GM19238 (cell line): ENCODE data around the gene SORCS2.

Source experiments
- DNase-seq: peaks from one replicate; pipeline ENCODE4 v3.0.0; 2011; ENCODE audit warnings: low spot score; ENCODE audit not compliant: insufficient read length

Gene SORCS2

DNA sequence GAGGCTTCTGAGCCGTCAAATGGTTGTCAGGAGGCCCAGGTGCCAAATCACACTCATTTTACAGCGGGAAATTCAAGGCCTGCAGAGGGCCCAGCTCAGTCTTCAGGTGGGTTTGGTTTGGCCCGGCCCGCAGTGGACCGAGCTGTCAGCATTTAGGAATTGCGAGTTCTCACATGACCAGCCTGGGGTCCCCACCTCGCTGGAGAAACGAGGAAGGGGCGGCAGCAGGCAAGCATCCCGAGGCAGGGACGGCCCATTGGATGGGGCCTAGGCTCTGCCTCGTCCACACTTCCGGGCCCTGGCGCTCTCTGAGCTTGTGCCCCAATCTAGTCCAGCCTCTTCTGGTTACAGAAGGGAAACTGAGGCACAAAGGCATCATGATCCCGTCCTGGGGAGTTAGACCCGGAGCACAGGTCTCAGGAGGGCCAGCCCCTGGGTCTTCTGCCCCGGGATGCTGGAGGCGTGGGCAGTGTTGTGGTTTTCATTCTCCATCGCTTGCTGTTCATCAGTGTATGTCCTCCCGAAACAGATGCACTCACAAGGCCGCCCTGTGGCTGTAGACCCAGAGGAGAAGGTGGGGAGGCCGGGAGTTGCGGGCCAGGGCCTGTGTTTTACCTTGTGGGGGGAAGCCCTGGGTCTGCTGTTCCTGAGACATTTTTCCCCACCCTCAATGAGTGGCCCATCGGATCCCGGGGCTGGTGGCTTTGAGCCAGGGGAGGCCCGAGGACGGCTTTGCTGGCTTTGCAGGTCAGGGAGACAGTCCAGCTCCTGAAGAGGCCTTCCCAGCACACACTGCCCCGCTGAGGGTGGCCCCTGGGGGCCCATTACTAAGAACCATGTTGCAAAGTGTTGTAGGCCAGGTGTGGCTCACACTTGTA lies 233.5 kb downstream of the SORCS2 start:
- DNase-seq, result no peak

DNA sequence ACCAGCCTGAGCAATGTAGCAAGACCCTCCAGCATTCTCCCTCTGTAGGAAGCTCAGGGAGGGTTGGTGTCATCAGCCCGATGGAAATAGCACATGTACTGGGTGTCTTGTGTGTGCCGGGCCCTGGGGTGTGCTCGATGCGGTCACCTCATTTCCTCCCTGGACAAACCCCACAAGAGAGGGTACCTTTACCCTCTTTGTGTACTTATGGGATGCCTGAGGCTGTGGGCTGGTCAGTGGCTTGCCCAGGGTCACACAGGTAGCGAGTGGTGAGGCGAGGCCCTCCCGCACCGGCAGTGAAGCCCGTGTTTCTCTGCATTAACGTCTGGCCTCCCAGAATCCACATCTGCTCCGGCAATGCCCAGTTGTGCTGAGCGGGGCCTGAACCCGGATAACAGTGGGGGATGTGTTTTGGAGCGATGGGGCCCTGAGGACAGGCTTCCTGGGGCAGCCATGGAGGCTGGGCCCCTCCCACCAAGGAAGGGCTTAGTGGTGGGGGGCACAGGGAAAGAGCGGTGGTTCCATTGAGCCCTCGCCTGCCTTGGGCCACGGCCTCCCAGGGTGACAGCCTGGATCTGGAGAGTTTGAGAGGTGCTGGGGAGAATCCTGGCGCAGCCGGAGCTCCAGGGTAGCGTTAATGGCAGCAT lies 234.3 kb downstream of the SORCS2 start:
- DNase-seq, result no peak

DNA sequence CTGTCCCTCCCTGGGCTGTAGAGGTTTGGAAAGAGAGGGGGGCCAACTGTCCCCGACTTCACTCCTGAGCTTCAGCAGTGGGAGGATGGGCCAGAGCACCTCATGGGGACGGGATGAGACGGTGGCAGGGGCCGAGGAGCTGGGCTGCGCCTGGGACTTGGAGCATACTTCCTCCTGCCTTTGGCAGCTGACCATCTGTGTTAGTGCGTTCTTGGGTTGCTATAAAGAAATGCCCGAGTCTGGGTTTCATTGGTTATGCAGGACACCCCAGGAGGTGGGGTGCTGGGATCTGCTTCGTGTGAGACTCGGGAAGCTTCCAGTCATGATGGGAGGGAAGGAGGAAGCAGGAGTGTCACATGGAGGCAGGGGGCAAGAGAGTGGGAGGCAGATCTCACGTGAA lies 235.0 kb downstream of the SORCS2 start:
- DNase-seq, result no peak

DNA sequence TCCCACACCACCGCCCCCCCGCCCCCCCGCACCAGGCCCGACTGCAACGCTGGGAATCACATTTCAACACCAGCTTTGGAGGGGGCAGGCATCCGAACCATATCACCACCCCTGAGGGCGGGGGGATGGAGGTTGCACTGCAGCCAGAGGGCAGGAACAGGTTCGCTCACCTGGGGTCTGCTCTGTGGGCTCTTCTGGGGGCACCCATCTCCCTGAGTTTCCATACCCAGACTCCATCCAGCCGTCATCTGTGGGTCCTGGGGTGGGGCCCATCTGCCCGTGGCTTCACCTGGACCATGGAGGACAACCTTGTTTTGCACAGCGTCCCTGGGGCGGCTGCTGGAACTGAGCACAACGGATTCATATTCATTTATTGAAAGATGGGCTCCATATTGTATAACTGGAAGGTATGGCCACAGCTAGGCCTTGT lies 235.5 kb downstream of the SORCS2 start:
- DNase-seq, result no peak

DNA sequence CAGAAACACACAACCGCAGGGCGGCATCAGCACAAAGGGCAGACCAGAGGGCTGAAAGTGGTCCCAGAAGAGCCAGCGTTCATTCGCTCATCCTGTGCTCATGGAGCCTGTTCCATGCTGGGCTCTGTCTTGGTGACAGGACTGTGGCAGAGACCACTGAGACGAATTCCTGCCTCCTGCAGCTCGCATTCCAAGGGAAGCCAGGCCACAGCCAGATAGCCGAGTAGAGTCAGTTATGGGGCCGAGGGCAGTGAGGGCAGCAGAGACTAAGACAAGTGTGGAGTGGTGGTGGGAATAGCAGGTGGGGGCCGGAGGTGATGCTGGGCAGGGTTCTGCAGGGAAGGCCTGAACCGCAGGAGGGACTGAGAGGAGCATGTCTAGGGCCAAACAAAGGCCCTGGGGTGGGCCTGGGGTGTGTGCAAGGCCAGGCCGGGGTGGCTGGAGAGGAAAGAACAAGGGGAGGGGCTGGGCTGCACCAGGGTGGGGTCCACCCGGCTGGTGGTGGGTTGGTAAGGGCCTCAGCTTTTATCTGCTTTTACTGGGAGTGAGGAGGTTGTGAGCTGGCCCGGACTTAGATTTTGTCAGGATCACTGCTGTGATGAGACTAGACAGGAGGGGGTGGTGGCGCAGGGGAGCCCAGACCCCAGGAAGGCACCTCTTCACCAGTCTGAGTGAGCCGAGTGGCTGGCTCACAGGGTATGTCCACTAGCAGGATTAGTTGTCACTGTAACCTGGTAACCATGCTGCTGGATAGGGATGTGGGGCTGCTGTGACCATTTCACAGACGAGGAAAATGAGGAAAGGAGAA lies 236.1 kb downstream of the SORCS2 start:
- no peak for DNase-seq

DNA sequence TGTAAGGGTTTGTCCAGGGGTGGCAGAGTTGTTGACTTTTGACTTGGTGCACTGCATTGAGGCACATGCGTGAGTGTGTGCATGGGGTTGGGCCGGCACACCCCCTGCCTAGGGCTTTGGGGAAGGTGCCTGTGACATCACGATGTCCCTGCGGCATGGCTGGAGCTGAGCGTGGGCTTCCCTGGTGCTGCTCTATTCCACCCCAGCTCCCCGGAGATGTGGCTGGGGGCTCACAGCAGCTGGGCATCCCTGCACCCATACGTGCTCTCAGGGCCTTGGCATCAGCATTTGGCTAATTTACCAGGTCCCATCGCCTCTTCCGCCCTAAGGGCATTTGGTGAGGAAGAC lies 236.7 kb downstream of the SORCS2 start:
- no peak for DNase-seq

DNA sequence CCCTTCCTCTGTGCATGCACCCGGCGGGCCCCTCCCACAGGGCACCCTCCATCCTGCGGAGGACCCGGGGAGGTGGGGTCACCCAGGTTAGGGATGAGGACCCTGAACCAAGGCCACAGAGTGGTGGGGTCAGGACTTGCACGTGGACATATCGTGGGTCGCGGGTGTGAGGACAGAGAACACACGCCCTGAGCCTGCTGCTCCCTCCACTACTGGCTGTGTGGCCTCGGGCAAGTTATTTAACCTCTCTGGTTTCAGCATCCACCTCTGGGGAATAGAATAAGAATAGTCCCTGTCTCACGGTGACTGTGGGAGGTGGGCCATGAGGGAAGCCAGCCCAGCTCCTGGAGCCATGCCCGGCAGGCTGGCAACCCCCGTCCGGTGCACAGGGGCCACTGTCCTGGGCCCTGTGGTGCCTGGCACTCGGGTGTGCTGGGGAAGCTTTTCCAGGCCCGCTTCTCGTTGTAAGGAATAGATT lies 237.3 kb downstream of the SORCS2 start:
- DNase-seq, result no peak

DNA sequence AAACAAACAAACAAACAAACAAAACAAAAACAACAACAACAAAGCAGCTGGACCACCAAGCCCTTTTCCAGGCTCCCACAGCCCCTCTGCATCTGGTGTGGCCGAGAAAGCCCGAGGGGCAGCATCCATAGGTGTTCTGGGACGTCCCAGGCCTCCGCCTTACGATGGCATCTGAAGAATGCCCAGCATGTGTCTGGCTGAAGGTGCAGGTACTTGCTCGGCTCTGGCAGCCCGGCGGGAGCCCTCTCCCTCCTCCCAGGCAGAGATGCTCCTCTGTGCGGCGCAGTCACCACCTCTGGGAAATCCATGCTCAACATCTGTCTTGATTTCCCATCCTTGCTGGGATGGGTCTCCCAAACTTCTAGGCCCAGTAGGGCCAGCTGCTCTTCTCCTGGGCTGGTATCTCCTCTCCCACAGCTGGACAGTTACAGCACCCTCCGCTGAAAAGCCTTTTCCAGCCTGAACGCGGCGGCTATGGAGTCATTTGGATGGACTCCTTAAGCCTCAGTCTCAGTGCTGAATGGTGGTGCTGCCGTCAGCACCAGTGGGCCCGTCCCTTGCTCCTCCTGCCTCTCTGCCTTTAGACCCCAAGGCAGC lies 238.1 kb downstream of the SORCS2 start:
- DNase-seq, result no peak

DNA sequence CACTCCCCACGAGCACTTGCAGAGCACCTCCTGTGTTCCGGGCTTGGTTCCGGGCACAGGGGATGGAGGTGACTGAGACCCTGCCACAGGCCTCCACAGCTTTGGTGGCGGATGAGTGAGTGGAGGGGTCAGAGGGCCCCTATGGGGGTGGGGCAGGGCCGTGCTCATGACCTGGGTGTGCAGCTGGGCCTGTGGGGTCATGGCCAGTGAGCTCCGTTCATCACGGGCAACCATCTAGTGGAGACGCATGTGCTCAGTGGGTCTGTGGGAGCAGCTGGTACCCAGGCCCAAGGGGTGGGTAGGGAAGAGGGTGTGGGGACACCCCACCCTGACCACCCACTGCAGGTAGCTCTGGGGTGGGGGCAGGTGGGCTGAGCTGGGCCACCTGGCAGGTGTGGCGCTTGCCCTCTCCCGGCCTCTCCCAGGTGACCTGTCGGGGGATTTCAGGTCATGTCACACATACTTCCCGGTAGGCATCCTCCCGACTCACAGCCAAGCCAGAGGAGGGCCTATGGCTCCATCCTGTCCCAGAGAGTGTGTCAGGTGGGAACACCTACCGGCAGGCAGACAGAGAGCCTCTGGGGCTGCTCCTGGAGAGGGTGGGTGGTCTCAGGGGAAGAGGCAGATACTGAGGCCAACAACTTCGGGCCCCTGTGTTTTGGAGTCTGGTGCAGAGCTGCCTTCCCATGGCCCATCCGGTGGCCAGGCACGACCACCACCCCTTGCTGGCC lies 238.8 kb downstream of the SORCS2 start:
- DNase-seq, result no peak

DNA sequence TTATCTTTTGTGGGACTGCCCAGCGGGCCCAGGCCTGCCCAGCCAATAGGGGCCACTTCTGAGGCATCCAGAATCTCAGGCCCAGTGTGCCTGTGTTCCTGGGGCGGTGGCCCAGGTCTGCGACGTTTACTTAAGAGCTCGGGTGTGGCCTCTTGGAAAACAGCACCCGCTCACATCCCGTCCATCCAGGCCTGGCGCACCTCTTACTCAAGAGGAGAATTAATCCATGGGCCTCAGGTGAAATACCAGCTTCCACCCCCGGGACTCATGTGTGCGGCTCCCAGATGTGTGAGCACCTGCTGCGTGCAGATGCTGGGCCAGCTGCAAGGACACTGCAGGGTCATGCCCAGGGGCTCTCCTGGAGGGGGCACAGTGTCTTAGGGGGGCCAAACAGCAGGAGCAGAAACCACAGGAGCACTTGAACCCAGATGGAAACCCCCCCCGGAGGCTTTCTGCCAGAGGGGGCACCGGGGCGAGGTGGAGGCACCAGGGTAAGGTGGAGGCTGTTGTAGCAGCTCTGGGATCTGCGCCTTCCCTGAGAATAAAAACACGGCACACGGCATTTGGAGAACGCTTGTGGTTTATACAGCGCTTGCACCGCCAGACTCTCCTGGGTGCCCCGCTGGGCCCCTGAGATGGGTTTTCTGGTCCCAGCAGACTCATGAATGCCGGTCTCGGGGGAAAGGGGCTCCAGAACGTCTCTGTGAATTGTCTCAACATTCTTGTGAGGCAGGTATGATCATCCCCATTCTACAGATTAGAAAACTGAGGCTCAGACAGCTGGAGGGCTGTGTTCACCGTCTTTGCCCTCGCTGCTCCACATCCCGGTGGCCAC lies 239.6 kb downstream of the SORCS2 start:
- DNase-seq, result no peak

DNA sequence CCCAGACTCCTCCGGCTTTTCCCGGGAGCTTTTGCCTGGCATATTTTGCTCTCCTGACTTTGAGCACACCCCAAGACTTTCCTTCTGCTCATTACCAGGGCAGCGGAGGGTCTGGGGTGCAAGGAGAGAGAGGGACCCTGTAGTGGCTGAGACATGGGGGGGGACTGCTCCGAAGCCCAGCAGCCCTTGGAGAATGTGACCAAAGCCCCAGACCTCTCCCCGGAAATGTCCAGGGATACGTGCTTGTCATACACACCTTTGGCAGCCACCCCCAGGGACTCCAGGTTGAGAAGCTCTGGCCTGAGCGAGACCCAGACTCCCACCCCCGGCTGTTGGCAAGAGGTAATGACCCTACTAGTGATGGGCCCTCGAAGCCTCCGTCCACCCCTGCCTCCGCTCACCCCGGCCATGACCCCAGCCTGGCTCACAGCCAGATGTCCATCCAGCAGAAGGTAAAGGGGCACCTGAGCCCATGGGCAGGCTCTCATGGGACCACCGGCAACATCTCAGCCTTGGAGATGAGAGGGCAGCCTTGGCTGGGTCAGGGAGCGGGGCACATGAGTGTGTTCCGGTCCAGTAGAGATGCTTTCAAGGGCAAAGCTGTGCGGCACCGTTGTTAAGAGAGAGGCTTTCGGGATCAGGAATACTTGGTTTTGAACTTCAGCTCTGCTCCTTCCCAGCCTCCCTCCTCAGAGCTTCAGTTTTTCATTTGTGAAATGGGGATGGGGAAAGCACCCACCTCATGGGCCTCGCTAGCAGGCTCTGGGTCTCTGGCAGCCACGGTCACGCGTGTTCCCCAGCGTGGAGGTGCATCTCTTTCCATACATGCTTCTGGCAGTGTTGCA lies 240.4 kb downstream of the SORCS2 start:
- DNase-seq, result no peak

DNA sequence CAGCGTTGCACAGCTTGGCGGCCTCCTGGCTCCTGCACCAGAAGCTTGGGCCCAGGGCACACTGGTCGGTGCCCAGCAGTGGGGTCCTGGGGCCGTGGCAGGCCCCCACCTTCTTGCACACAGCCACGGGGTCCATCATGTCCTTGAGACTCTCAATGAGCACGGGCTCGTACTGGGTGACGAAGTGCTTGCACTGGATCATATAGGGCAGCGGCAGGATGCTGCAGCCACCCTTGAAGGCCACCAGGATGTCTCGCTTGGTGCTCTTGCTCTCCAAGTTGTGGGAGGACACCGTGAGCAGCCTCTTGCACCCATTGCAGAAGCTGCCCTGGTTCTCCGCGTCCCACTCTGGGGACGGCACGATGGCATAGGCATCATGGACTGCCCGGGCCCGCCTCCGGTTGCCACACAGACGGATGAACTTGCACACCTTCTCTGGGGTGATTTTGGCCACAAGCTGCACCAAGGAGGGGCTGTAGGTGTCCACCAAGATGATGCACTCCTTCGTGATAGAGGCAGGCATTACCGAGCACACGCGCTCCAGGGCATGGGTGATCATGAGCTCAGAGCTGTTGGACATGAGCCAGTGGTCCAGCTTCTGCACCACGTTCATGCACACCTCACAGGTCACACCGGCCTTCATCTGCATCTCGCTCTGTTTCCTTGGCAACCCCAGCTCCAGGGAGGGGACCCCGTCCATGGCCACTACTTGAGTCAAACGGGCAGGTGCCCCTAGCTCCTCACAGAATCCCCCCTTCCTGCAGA lies 241.2 kb downstream of the SORCS2 start:
- DNase-seq, result no peak

DNA sequence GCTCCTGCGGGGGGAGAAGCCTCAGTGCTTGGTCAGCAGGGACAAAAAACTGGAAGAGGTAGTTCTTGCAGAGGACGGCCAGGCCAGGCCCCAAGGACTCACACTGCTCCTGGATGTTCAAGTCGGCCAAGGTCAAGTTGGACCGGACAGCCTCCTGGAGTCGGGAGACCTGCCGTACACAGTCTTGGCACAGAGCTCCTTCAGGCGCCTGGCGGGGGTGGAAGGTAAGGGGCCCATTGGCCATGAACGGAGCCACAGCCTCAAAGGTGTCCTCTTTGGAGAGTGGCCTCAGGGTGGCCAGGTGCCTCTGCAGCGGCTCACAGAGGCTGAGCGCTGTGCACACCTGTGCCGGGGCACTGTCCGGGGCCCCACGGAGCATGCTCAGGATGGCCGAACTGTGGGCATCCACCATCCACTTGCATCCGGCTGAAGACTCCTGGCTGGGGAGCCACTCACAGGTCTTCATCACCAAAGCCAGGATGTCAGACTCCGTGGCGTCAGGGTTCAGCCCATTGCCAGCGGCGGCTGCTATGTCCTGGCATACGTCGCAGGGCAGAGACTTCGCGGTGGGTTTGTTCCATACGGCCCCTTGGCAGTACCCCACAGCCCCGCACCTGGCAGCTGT lies 241.9 kb downstream of the SORCS2 start:
- DNase-seq, result no peak

DNA sequence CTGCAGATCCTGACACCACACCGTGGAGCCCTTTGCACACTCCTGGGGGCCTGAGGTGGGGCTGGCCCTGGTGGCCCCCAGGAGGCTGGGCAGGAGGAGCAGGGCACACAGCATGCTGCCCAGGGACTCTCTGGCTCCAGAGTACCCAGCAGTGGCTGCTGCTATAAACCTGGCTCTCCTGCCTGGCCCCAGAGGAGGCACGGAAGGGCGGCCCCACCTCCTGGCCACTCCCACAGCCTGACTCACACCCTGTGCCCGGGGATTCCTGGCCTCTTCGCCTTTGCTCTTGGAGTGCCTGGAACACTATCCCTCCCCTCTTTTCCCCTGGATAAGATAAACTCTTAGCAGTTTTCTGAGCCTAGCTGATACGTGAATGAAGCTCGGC lies 242.4 kb downstream of the SORCS2 start, which contains the start of gene PSAPL1:
Gene PSAPL1 (minus strand): TSS at position 165 of the 385 bp plus-strand sequence. CDS start 51 bp downstream, at position 114.
- DNase-seq, result no peak

DNA sequence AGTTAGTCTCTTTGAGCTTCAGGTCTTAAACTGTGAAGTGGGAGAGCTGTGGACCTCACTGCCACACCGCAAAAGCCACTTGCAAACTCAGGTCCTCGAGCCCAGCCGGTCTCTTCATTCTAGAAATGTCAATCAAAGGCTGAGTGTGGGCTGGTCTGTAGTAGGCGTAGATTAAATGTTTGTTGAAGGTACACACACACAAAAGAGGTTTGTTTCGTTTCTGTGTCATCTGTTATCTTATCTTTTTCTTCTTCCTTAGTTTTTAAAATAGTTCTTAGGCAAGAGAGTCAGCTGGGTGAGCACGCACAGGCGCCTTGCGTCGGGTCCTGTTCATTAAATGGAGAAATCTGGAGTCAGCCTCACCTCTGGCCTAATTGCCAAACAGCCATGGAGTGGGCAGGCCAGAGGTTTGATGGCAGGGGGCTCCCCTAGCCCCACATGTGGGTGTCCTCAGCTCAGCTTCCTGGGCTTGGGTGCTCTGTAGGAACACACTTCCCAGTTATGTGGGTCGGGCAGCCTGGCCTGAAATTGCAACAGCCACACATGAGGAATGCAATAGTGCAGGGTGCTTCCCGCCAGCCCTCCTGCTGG lies 243.2 kb downstream of the SORCS2 start:
- DNase-seq, result no peak

DNA sequence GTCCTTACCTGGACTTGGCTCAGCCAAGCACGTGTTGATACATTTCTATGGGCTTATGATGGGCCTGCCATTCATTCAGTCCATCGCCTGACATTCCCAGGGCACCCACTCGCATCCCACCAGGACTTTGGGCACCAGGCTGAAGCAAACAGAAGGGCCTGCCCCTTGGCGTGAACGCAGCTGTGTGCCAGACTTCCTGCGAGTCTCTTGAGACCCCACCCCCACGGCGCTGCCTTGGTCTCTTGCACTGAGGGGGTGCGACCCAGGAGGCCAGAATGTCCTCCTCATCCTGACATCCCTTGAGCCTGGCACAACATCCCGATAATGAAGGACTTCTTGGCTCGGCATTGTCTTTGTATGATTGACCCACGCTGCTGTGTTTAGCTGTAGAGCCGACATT lies 243.9 kb downstream of the SORCS2 start:
- no peak for DNase-seq

DNA sequence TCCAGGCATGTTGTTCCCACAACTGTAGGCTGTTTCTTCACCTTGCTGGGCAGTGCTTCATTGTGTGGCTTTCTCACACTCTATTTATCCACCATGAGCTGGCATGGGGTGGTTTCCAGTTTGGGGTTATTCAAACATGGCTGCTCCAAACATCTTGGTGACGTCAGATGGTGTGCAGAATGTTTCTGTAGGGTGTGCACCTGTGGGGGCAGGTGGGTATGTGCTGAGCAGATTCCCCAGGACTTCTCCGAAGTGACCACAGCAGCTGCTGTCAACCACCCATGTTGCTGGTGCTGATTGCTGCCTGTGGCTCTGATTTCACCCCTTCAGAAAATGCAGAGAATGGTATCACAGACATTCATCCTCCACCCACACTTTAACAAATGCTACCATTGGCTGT lies 247.4 kb downstream of the SORCS2 start:
- DNase-seq, result no peak
